CD14-positive monocyte (primary cell): ENCODE data around the gene PPID. TPM values are rescaled to one million over a fixed set of nuclear protein-coding genes. Genes with fewer than 3 reads are reported as not detected.
A peak's percentile ranks its signal among the peaks of the same experiment; 100 is the strongest.

ENCODE experiments used
- DNase-seq, 3 donors: peaks; one replicate each; pipeline ENCODE4 v3.0.0-alpha.2; 2011 to 2022
- H2AFZ ChIP-seq: 2 replicates; pipeline ENCODE4 v1.6.0; 2012; ENCODE audit warnings: mild to moderate bottlenecking, low read depth, low read length, inconsistent platforms; ENCODE audit not compliant: insufficient read depth, poor library complexity, severe bottlenecking
- H3K27ac ChIP-seq, 2 donors: 1 replicate in 1 of 2; 2 replicates in 1 of 2; pipeline ENCODE4 v1.5.1; 2012 to 2013; ENCODE audit warnings: low read length in 2 of 2, control low read depth in 1 of 2, inconsistent platforms in 1 of 2, low read depth in 1 of 2, mild to moderate bottlenecking in 1 of 2
- H3K27me3 ChIP-seq, 2 donors: one replicate each; pipeline versions ENCODE4 v1.6.0 to v1.6.1; 2011 to 2013; ENCODE audit warnings: low read length in 2 of 2; ENCODE audit not compliant: control insufficient read depth in 2 of 2, insufficient read depth in 2 of 2
- H3K36me3 ChIP-seq, 2 donors: replicated peaks in 1 of 2; 1 replicate in 1 of 2; 2 replicates in 1 of 2; pipeline versions ENCODE4 v1.5.1 to v1.6.1; 2012 to 2013; ENCODE audit warnings: low read length in 2 of 2, control low read depth in 1 of 2, inconsistent platforms in 1 of 2, mild to moderate bottlenecking in 1 of 2; ENCODE audit not compliant: insufficient read depth in 2 of 2, control insufficient read depth in 1 of 2
- H3K4me1 ChIP-seq, 2 donors: 1 replicate in 1 of 2; 2 replicates in 1 of 2; pipeline versions ENCODE4 v1.5.1 to v1.6.1; 2012 to 2013; ENCODE audit warnings: low read length in 2 of 2, control low read depth in 1 of 2, inconsistent platforms in 1 of 2, mild to moderate bottlenecking in 1 of 2, moderate library complexity in 1 of 2; ENCODE audit not compliant: insufficient read depth in 2 of 2, control insufficient read depth in 1 of 2
- H3K4me2 ChIP-seq: replicated peaks from 2 replicates; pipeline ENCODE3; 2012; ENCODE audit warnings: low read length, moderate library complexity, mild to moderate bottlenecking; ENCODE audit not compliant: poor library complexity, severe bottlenecking; ENCODE audit errors: extremely low read depth
- H3K4me3 ChIP-seq, 3 experiments: fragments of 200-600 bp in 1 of 3; sonication (generic) in 1 of 3; replicated peaks in 1 of 3; 1 replicate in 2 of 3; 2 replicates in 1 of 3; pipeline ENCODE4 v1.5.1; 2011 to 2013; ENCODE audit warnings: low read length in 3 of 3, mild to moderate bottlenecking in 3 of 3, control low read depth in 2 of 3, low read depth in 2 of 3, inconsistent platforms in 1 of 3, moderate library complexity in 1 of 3
- H3K79me2 ChIP-seq: 2 replicates; pipeline ENCODE4 v1.6.0; 2012; ENCODE audit warnings: mild to moderate bottlenecking, control low read depth, inconsistent platforms, low read length, moderate library complexity; ENCODE audit not compliant: insufficient read depth
- H3K9ac ChIP-seq: 2 replicates; pipeline ENCODE4 v1.6.0; 2017; ENCODE audit warnings: low read length, mild to moderate bottlenecking; ENCODE audit not compliant: insufficient read depth, poor library complexity, severe bottlenecking
- H3K9me3 ChIP-seq, 2 donors: replicated peaks in 1 of 2; 1 replicate in 1 of 2; 2 replicates in 1 of 2; pipeline versions ENCODE4 v1.5.1 to v1.6.1; 2012 to 2013; ENCODE audit warnings: low read length in 2 of 2, control low read depth in 1 of 2; ENCODE audit not compliant: control insufficient read depth in 1 of 2, insufficient read depth in 1 of 2
- H4K20me1 ChIP-seq: 2 replicates; pipeline ENCODE4 v1.6.0; 2012; ENCODE audit warnings: mild to moderate bottlenecking, low read length, control low read depth, moderate library complexity; ENCODE audit not compliant: insufficient read depth
- H3K27ac Mint-ChIP-seq, 7 donors: one replicate each; pipeline ENCODE4 v1.8.0; 2020; ENCODE audit warnings: mild to moderate bottlenecking in 7 of 7, mixed read lengths in 7 of 7, moderate library complexity in 6 of 7, inconsistent platforms in 2 of 7
- H3K27me3 Mint-ChIP-seq, 3 donors: one replicate each; pipeline ENCODE4 v1.8.0; 2021 to 2022; ENCODE audit warnings: low read depth in 3 of 3, mild to moderate bottlenecking in 3 of 3, mixed read lengths in 3 of 3, moderate library complexity in 3 of 3, inconsistent platforms in 1 of 3
- H3K36me3 Mint-ChIP-seq, 2 donors: one replicate each; pipeline ENCODE4 v1.8.0; 2020; ENCODE audit warnings: mixed read lengths in 2 of 2, inconsistent platforms in 1 of 2, mild to moderate bottlenecking in 1 of 2
- H3K4me1 Mint-ChIP-seq: one replicate; pipeline ENCODE4 v1.8.0; 2020; ENCODE audit warnings: mild to moderate bottlenecking, mixed read lengths
- H3K4me3 Mint-ChIP-seq, 2 donors: one replicate each; pipeline ENCODE4 v1.8.0; 2020; ENCODE audit warnings: mild to moderate bottlenecking in 2 of 2, mixed read lengths in 2 of 2, moderate library complexity in 1 of 2
- H3K9me3 Mint-ChIP-seq, 7 donors: one replicate each; pipeline ENCODE4 v1.8.0; 2020 to 2022; ENCODE audit warnings: mixed read lengths in 7 of 7, mild to moderate bottlenecking in 6 of 7, moderate library complexity in 6 of 7, inconsistent platforms in 2 of 7
- CTCF ChIP-seq: fragments of 200-600 bp; IDR thresholded peaks from one replicate; pipeline ENCODE4 v1.8.0; 2022; ENCODE audit warnings: antibody characterized with exemption, mild to moderate bottlenecking
- WGBS: methylation state at CpG from one replicate; pipeline ENCODE4 v1.1.5; 2013; ENCODE audit warnings: missing lambda C conversion rate; ENCODE audit not compliant: insufficient coverage; 5-methylcytosine and 5-hydroxymethylcytosine counted together
- intact Hi-C, 2 donors: fragments of 100-400 bp; cut with micrococcal nuclease; formaldehyde crosslinking; loops; one replicate each; pipeline versions ENCODE4 v1.15.0 to v1.15.1; 2023
- polyA plus RNA-seq, 3 donors: library from polyadenylated mRNA; depleted of rRNA in 1 of 3; unstranded in 2 of 3; stranded (reverse) in 1 of 3; fragments of 300-500 nt in 2 of 3; fragments of >200 nt in 1 of 3; fragmentation: Illumina TruSeq in 2 of 3; gene quantifications; 1 replicate in 2 of 3; 2 replicates in 1 of 3; pipeline ENCODE4 v1.2.3, GENCODE V29; 2012 to 2021

PPID gene
- polyA plus RNA-seq, 3 donors = 11.0 to 30.5 (median 18.1) TPM

GRCh38 chr4:158671915-158672806 is 51.0 kb downstream of the PPID start, which contains the start of gene ETFDH:
TSS of gene ETFDH (plus strand) at chr4:158672296. CDS start at chr4:158672457, 161 bp downstream.
- H3K27ac ChIP-seq = peak within 1 kb of the TSS; percentile 94 to 95
- no peaks in the 10 kb centered on the region for H3K9me3 ChIP-seq
- TF ChIP-seq CTCF = peak; percentile 60
- H4K20me1 ChIP-seq = no peaks in the 10 kb centered on the region
- peak within 1 kb of the TSS; percentile 73 to 99 (median 98) for H3K4me3 ChIP-seq
- intact Hi-C loops = loop anchor here (5.0 to 10.0 kb wide), 2 partner anchors 45 to 53 kb away; partner anchors contain the start of gene PPID (in 1 of the 2)
- H3K9ac ChIP-seq = peak within 1 kb of the TSS; percentile 81
- Mint-ChIP-seq H3K27me3 (no peaks in the 10 kb centered on the region), H3K27ac (peak within 1 kb of the TSS; percentile 92 to 99 (median 97)), H3K36me3 (peaks cover 2 to 7% of the 10 kb centered on the region in 2 donors), H3K9me3 (no peaks in the 10 kb centered on the region), H3K4me1 (peaks cover 28% of the 10 kb centered on the region), H3K4me3 (peak within 1 kb of the TSS; percentile 96 to 97)
- no peaks in the 10 kb centered on the region for H3K27me3 ChIP-seq
- peak within 1 kb of the TSS; percentile 94 for H3K4me2 ChIP-seq
- peaks cover 76% of the 10 kb centered on the region for H3K79me2 ChIP-seq
- under 1% methylated on average over 52 of the region's 60 CpGs for WGBS
- DNase-seq = peak; percentile 96 to 99 (median 99)
- H3K36me3 ChIP-seq = peaks cover 0 to 6% of the 10 kb centered on the region in 2 donors
- H2AFZ ChIP-seq = peak within 1 kb of the TSS; percentile 98
- peaks cover 20 to 32% of the 10 kb centered on the region in 2 donors for H3K4me1 ChIP-seq

GRCh38 chr4:158671665-158671914 is 51.6 kb downstream of the PPID start, which contains the start of gene C4orf46:
TSS of gene C4orf46 (minus strand) at chr4:158671887. CDS start at chr4:158671801, 86 bp downstream.
- WGBS = under 1% methylated on average over 18 of the region's 20 CpGs
- Mint-ChIP-seq H3K4me3 (peak within 1 kb of the TSS; percentile 96 to 97), H3K27ac (peak within 1 kb of the TSS; percentile 92 to 99 (median 97)), H3K36me3 (peaks cover 2 to 3% of the 10 kb centered on the region in 2 donors), H3K4me1 (peaks cover 28% of the 10 kb centered on the region), H3K27me3 (no peaks in the 10 kb centered on the region), H3K9me3 (no peaks in the 10 kb centered on the region)
- H3K27ac ChIP-seq = peak within 1 kb of the TSS; percentile 94 to 95
- peak within 1 kb of the TSS; percentile 94 for H3K4me2 ChIP-seq
- H3K27me3 ChIP-seq = no peaks in the 10 kb centered on the region
- H3K9me3 ChIP-seq = no peaks in the 10 kb centered on the region
- intact Hi-C loops = loop anchor here (5.0 to 10.0 kb wide), 2 partner anchors 46 to 53 kb away; partner anchors contain the start of gene PPID (in 1 of the 2)
- H2AFZ ChIP-seq = peak within 1 kb of the TSS; percentile 98
- H4K20me1 ChIP-seq = no peaks in the 10 kb centered on the region
- peaks cover 81% of the 10 kb centered on the region for H3K79me2 ChIP-seq
- H3K36me3 ChIP-seq = peaks cover 0 to 6% of the 10 kb centered on the region in 2 donors
- no peak for TF ChIP-seq CTCF
- peak within 1 kb of the TSS; percentile 81 for H3K9ac ChIP-seq
- no peak for DNase-seq
- peaks cover 20 to 32% of the 10 kb centered on the region in 2 donors for H3K4me1 ChIP-seq
- H3K4me3 ChIP-seq = peak within 1 kb of the TSS; percentile 73 to 99 (median 98)
